ENCODE data around the gene PNLIP. TPM values are rescaled to one million over a fixed set of nuclear protein-coding genes. Genes with fewer than 3 reads are reported as not detected.

PNLIP gene
- total RNA-seq, 1 donor from 2014 or later, result not detected

GRCh38 chr10:116540814-116541213, 4.9 kb upstream of the PNLIP start:
- TF ChIP-seq CTCF (IDR thresholded peaks at IDR 0.05), result no peak
- Histone ChIP-seq H3K9me3 (no peaks in the 10 kb centered on the region), H3K4me3 (no peak overlapping the region), H3K27ac (no peak overlapping the region), H3K36me3 (no peaks in the 10 kb centered on the region), H3K4me1 (no peaks in the 10 kb centered on the region), H3K27me3 (no peaks in the 10 kb centered on the region)
- intact Hi-C loops (cut with DNase I), result no loop called here
- no peak for DNase-seq (ENCODE audit: low spot score in 2 of 2)

- Histone ChIP-seq H3K4me3 (no peak overlapping the region), H3K36me3 (no peaks in the 10 kb centered on the region), H3K27ac (no peak overlapping the region), H3K4me1 (no peaks in the 10 kb centered on the region), H3K9me3 (no peaks in the 10 kb centered on the region), H3K27me3 (no peaks in the 10 kb centered on the region)
- intact Hi-C loops (cut with DNase I), result no loop called here
- DNase-seq (ENCODE audit: low spot score in 2 of 2), result no peak
- TF ChIP-seq CTCF (IDR thresholded peaks at IDR 0.05), result no peak
Measured at GRCh38 chr10:116542007-116542677, 3.6 kb upstream of the PNLIP start.

- Histone ChIP-seq H3K36me3 (no peaks in the 10 kb centered on the region), H3K4me1 (no peaks in the 10 kb centered on the region), H3K4me3 (no peak overlapping the region), H3K9me3 (no peaks in the 10 kb centered on the region), H3K27me3 (no peaks in the 10 kb centered on the region), H3K27ac (no peak overlapping the region)
- intact Hi-C loops (cut with DNase I), result no loop called here
- DNase-seq (ENCODE audit: low spot score in 2 of 2), result no peak
- TF ChIP-seq CTCF (IDR thresholded peaks at IDR 0.05), result no peak
Measured at GRCh38 chr10:116545122-116545521, 609 bp upstream of the PNLIP start.

- no peak for TF ChIP-seq CTCF (IDR thresholded peaks at IDR 0.05)
- DNase-seq (ENCODE audit: low spot score in 2 of 2), result no peak
- no peaks in the 10 kb centered on the region for H3K9me3 ChIP-seq
- H3K27ac ChIP-seq, result no peak overlapping the region
- H3K27me3 ChIP-seq, result no peaks in the 10 kb centered on the region
- H3K36me3 ChIP-seq, result no peaks in the 10 kb centered on the region
- H3K4me1 ChIP-seq, result no peaks in the 10 kb centered on the region
- intact Hi-C loops (cut with DNase I), result no loop called here
- H3K4me3 ChIP-seq, result no peak overlapping the region
Measured at GRCh38 chr10:116548301-116548700, 2.6 kb downstream of the PNLIP start.

GRCh38 chr10:116553378-116553980, 7.7 kb downstream of the PNLIP start:
- intact Hi-C loops (cut with DNase I), result no loop called here
- no peaks in the 10 kb centered on the region for H3K4me1 ChIP-seq
- no peaks in the 10 kb centered on the region for H3K27me3 ChIP-seq
- no peak overlapping the region for H3K27ac ChIP-seq
- no peaks in the 10 kb centered on the region for H3K36me3 ChIP-seq
- TF ChIP-seq CTCF (IDR thresholded peaks at IDR 0.05), result no peak
- no peaks in the 10 kb centered on the region for H3K9me3 ChIP-seq
- no peak for DNase-seq (ENCODE audit: low spot score in 2 of 2)
- H3K4me3 ChIP-seq, result no peak overlapping the region

All from ascending aorta (tissue), 2 donors.